ENCODE data around the gene RASAL2. TPM values are rescaled to one million over a fixed set of nuclear protein-coding genes. Genes with fewer than 3 reads are reported as not detected.
"Not testable (repeated sequence)": the region's sequence is repeated elsewhere in the genome, so short reads cannot be mapped to it uniquely, and the experiment has no call there.

The RASAL2 gene
- total RNA-seq, 4 donors from 2014 or later, result 17.9 to 27.3 (median 23.5) TPM

DNA sequence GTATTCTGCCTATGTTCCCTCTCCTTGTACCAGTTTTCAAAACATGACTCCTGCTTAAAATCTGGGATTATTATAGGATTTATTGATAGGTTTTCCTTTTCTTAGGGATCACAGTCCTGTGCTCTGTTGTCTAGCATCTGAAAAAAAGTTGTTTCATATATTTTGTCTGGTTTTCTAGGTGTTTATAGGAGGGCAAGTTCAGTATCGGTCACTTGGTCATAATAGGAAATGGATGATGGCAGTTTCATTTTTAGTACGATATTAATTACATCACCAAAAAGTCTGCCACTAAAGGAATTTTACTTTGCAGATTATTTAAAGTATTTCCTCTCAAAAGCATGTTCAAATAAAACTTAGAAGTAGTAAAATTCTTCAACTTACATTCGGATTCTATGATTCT lies 94.4 kb downstream of the RASAL2 start:
- 68 to 78% methylated on average over 3 of the region's 3 CpGs for WGBS, 2 donors
- DNase-seq, result no peak
- TF ChIP-seq, protein P1, sequence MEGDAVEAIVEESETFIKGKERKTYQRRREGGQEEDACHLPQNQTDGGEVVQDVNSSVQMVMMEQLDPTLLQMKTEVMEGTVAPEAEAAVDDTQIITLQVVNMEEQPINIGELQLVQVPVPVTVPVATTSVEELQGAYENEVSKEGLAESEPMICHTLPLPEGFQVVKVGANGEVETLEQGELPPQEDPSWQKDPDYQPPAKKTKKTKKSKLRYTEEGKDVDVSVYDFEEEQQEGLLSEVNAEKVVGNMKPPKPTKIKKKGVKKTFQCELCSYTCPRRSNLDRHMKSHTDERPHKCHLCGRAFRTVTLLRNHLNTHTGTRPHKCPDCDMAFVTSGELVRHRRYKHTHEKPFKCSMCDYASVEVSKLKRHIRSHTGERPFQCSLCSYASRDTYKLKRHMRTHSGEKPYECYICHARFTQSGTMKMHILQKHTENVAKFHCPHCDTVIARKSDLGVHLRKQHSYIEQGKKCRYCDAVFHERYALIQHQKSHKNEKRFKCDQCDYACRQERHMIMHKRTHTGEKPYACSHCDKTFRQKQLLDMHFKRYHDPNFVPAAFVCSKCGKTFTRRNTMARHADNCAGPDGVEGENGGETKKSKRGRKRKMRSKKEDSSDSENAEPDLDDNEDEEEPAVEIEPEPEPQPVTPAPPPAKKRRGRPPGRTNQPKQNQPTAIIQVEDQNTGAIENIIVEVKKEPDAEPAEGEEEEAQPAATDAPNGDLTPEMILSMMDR (IDR thresholded peaks at IDR 0.05), result no peak
- no peak for TF ChIP-seq POLR2A (IDR thresholded peaks at IDR 0.05)
- intact Hi-C loops (cut with DNase I), result no loop called here
- Histone ChIP-seq H3K9me3 (no peaks in the 10 kb centered on the region), H3K4me3 (replicated peaks in 1 of 3) (no peak overlapping the region), H3K27me3 (no peaks in the 10 kb centered on the region), H3K36me3 (no peaks in the 10 kb centered on the region), H3K4me1 (no peaks in the 10 kb centered on the region), H3K27ac (no peak overlapping the region)

DNA sequence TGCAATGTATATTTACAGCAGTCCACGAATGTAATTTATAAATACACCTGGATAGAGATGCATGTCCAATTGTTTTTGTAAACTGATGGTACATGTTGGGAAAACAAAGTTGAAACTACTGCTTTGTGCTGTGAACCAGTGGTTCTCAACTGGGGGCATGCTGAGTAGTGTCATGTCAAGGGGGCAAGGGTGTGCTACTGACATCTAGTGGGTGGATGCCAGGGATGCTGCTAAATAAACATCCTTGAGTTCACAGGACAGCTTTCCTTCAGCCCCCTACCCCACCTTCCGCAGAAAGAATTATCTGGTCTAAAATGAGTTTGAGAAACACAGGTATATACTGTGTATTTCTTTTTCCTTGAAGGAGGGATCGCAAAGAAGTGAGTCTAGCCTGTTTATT lies 95.9 kb downstream of the RASAL2 start:
- no peak overlapping the region for H3K27ac ChIP-seq
- no peaks in the 10 kb centered on the region for H3K4me1 ChIP-seq
- no peaks in the 10 kb centered on the region for H3K36me3 ChIP-seq
- no peaks in the 10 kb centered on the region for H3K9me3 ChIP-seq
- TF ChIP-seq POLR2A (IDR thresholded peaks at IDR 0.05), result no peak
- TF ChIP-seq, protein P1 (IDR thresholded peaks at IDR 0.05), result no peak
- peak; percentile 4 to 6 for DNase-seq
- WGBS, 2 donors, result 66 to 74% methylated on average over 3 of the region's 3 CpGs
- H3K27me3 ChIP-seq, result no peaks in the 10 kb centered on the region
- H3K4me3 ChIP-seq (replicated peaks in 1 of 3), result no peak overlapping the region
- intact Hi-C loops (cut with DNase I), result no loop called here

DNA sequence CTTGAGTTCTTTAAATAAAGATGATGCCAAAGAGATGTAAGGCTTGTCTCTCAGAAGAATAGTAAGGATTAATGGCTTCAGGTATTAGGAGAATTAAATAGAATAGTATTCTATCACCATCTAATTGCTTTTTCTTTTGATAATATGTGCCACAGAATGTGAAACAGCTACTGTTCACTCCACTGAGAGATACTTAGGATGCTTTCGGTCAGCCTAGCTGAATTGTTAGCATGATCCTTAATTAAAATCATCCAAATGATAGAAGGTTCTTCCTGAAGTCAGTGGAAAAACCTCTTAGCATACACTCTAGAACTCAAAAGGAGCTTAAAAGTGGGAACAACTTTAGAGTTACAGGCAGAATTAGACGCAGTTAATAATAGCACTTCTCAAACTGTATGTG lies 97.0 kb downstream of the RASAL2 start:
- Histone ChIP-seq H3K4me3 (replicated peaks in 1 of 3) (no peak overlapping the region), H3K4me1 (no peaks in the 10 kb centered on the region), H3K27me3 (no peaks in the 10 kb centered on the region), H3K36me3 (no peaks in the 10 kb centered on the region), H3K9me3 (no peaks in the 10 kb centered on the region), H3K27ac (no peak overlapping the region)
- intact Hi-C loops (cut with DNase I), result no loop called here
- 82 to 84% methylated on average over 2 of the region's 2 CpGs for WGBS, 2 donors
- TF ChIP-seq, protein P1 (IDR thresholded peaks at IDR 0.05), result no peak
- TF ChIP-seq POLR2A (IDR thresholded peaks at IDR 0.05), result no peak
- DNase-seq, result no peak

DNA sequence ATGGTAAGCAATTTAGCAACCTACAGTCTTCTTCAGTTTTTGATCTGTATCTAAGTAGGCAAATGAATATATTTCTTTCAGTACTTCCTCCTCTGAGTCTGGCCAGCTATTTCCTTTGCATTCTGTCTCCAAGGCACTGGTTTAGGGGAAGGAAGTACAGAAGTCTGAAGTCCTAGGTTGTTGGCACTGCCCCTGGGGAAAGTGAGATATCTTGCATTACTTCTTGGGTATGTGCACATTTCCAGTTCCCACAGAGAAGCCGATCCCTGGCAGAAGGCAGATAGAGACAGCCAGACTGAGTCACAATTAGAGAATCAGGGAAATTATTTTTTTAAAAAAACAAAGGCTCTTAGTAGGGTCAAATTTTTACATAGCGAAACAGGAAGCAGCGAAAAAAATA lies 98.8 kb downstream of the RASAL2 start:
- 69 to 75% methylated on average over 3 of the region's 3 CpGs for WGBS, 2 donors

DNA sequence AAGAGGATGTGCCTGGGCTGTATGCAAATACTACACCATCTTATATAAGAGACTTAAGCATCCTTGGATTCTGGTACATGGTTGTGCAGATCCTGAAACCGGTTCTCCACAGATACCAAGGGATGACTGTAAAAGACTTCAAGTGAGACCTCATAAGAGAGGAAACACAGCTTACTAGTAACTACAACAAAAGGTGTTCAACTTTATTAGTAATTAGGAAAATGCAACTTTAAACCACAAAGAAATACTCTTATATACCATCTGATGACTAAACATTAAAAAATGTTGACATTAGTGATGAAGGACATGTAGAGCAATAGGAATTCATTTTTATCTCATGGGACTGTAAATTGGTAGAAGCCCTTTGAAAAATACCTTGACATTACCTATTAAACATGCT lies 102.7 kb downstream of the RASAL2 start:
- TF ChIP-seq POLR2A (IDR thresholded peaks at IDR 0.05), result no peak
- TF ChIP-seq, protein P1 (IDR thresholded peaks at IDR 0.05), result no peak
- DNase-seq, result no peak
- Histone ChIP-seq H3K36me3 (no peaks in the 10 kb centered on the region), H3K4me3 (replicated peaks in 1 of 3) (no peak overlapping the region), H3K27ac (no peak overlapping the region), H3K27me3 (no peaks in the 10 kb centered on the region), H3K4me1 (no peaks in the 10 kb centered on the region), H3K9me3 (no peaks in the 10 kb centered on the region)
- intact Hi-C loops (cut with DNase I), result no loop called here
- 89 to 98% methylated on average over 1 of the region's 1 CpG for WGBS, 2 donors

More for the DNA sequence above, 98.8 kb downstream of the RASAL2 start:
- DNase-seq, result no peak
- no peaks in the 10 kb centered on the region for H3K36me3 ChIP-seq
- H3K27me3 ChIP-seq, result no peaks in the 10 kb centered on the region
- H3K4me1 ChIP-seq, result no peaks in the 10 kb centered on the region
- no peaks in the 10 kb centered on the region for H3K9me3 ChIP-seq
- intact Hi-C loops (cut with DNase I), result no loop called here
- no peak overlapping the region for H3K4me3 ChIP-seq (replicated peaks in 1 of 3)
- TF ChIP-seq, protein P1 (IDR thresholded peaks at IDR 0.05), result no peak
- no peak for TF ChIP-seq POLR2A (IDR thresholded peaks at IDR 0.05)
- no peak overlapping the region for H3K27ac ChIP-seq

DNA sequence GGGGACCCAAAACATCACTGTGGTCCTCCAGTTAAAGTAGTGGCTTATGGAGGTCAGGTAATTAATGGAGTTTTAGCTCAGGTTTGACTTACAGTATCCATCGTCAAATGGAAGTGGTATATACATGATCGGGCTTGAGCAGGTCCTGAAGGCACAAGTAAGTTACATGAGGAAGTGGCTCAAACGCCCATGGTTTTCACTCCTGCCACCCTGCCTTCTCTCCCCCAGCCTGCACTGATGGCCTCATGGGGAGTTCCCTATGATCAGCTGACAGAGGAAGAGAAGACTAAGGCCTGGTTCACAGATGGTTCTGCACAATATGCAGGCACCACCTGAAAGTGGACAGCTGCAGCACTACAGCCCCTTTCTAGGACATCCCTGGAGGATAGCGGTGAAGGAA lies 108.2 kb downstream of the RASAL2 start:
- H3K27me3 ChIP-seq; DNase-seq; H3K27ac ChIP-seq; H3K36me3 ChIP-seq; H3K9me3 ChIP-seq; H3K4me1 ChIP-seq; intact Hi-C loops (cut with DNase I); H3K4me3 ChIP-seq (replicated peaks in 1 of 3): not testable (repeated sequence)
- 92 to 94% methylated on average over 4 of the region's 4 CpGs for WGBS, 2 donors

DNA sequence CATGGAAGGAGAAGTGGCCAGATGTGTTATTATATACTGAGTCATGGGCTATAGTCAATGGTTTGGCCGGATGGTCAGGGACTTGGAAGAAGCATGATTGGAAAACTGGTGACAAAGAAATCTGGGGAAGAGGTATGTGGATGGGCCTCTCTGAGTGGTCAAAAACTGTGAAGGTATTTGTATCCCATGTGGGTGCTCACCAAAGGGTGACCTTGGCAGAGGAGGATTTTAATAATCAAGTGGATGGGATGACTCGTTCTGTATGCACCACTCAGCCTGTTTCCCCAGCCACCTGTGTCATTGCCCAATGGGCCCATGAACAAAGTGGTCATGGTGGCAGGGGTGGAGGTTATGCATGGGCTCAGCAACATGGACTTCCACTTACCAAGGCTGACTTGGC lies 108.6 kb downstream of the RASAL2 start:
- H3K4me1 ChIP-seq; DNase-seq; H3K9me3 ChIP-seq; H3K4me3 ChIP-seq (replicated peaks in 1 of 3); intact Hi-C loops (cut with DNase I); H3K36me3 ChIP-seq; H3K27ac ChIP-seq; H3K27me3 ChIP-seq: not testable (repeated sequence)
- WGBS, 2 donors, result 95 to 98% methylated on average over 2 of the region's 2 CpGs

DNA sequence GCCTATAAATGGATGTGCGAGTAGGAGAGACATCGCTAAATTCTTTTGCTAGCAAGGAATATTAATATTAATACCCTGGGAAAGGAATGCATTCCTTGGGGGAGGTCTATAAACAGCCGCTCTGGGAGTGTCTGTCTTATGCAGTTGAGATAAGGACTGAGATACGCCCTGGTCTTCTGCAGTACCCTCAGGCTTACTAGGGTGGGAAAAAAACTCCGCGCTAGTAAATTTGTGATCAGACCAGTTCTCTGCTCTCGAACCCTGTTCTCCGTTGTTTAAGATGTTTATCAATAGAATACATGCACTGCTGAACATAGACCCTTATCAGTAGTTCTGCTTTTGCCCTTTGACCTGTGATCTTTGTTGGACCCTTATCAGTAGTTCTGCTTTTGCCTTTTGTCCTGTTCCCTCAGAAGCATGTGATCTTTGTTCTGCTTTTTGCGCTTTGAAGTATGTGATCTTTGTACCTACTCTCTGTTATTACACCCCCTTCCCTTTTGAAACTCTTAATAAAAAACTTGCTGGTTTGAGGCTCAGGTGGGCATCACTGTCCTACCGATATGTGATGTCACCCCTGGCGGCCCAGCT lies 114.5 kb downstream of the RASAL2 start:
- H3K27me3 ChIP-seq; DNase-seq; H3K4me3 ChIP-seq (replicated peaks in 1 of 3); H3K36me3 ChIP-seq; H3K27ac ChIP-seq; H3K9me3 ChIP-seq; intact Hi-C loops (cut with DNase I); H3K4me1 ChIP-seq: not testable (repeated sequence)
- WGBS, 2 donors, result 97 to 98% methylated on average over 11 of the region's 11 CpGs

Data from thyroid gland (tissue), 4 donors.